ENCODE data around the gene WDR53.
"Not testable (repeated sequence)": the region's sequence is repeated elsewhere in the genome, so short reads cannot be mapped to it uniquely, and the experiment has no call there.

The WDR53 gene

DNA sequence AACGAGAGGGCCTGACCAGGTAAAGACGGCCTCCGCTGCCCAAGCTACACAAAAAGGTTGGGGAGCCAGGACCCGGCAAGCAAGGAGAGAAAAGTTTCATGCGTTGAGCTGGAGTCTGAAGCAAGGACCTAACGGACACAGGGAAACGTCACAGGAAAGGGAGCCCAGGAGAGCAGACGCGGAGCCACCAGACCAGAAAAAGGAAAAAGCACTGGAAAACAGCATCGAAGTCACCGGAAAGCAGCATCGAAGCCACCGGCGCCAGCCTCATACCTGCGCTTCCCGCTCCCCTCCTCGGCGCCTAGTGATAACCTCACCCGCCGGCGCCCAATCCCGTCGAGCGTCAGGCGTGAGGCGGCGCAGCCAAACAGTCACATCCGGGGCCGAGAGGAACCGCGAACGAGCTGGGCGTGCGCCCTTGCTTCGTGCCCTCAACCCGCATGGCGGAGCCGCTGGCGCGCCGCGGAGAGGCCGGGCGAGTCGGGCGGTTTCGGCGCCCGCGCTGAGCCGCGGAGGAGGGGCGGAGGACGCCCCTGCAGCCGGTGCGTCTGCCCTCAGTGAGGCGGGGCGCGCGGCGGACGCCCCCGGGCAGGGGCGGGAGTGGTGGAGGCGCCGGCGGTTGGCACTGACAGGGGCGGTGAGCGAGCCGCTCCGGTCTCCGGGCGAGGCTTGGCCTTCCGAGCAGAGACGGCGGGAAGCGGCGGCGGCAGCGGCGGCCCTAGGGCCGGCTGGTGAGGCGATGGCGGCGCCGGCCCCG lies at the start of gene WDR53, which contains the start of gene FBXO45:
Gene WDR53 (minus strand): TSS at position 309 of the 757 bp plus-strand sequence. CDS start 7,079 bp downstream, outside the sequence.
Gene FBXO45 (plus strand): TSS at position 415 of the 757 bp plus-strand sequence. CDS start 325 bp downstream, at position 740.
- Histone ChIP-seq H3K9me3 (ENCODE audit: control insufficient read depth, insufficient read depth, low read length) (no peaks in the 10 kb centered on the region), H3K4me1 (ENCODE audit: control insufficient read depth, insufficient read depth, low read length) (peaks cover 6% of the 10 kb centered on the region), H3K4me3 (ENCODE audit: low read depth, low read length) (peak within 1 kb of the TSS; percentile 100), H3K9ac (ENCODE audit: low read depth, low read length) (peak within 1 kb of the TSS; percentile 93), H3K27me3 (ENCODE audit: control insufficient read depth, insufficient read depth, low read length) (no peaks in the 10 kb centered on the region), H3K36me3 (ENCODE audit: control insufficient read depth, insufficient read depth, low read length) (peaks cover 6% of the 10 kb centered on the region)

- peaks cover 6% of the 10 kb centered on the region for H3K4me1 ChIP-seq (ENCODE audit: control insufficient read depth, insufficient read depth, low read length)
- no peak overlapping the region for H3K4me3 ChIP-seq (ENCODE audit: low read depth, low read length)
- H3K9me3 ChIP-seq (ENCODE audit: control insufficient read depth, insufficient read depth, low read length) = no peaks in the 10 kb centered on the region
- H3K36me3 ChIP-seq (ENCODE audit: control insufficient read depth, insufficient read depth, low read length) = no peaks in the 10 kb centered on the region
- no peak overlapping the region for H3K9ac ChIP-seq (ENCODE audit: low read depth, low read length)
- H3K27me3 ChIP-seq (ENCODE audit: control insufficient read depth, insufficient read depth, low read length) = no peaks in the 10 kb centered on the region
These were observed 48.9 kb upstream of the WDR53 start for GRCh38 chr3:196617256-196617655.

- H3K36me3 ChIP-seq (ENCODE audit: control insufficient read depth, insufficient read depth, low read length); H3K4me3 ChIP-seq (ENCODE audit: low read depth, low read length); H3K9me3 ChIP-seq (ENCODE audit: control insufficient read depth, insufficient read depth, low read length); H3K9ac ChIP-seq (ENCODE audit: low read depth, low read length); H3K27me3 ChIP-seq (ENCODE audit: control insufficient read depth, insufficient read depth, low read length); H3K4me1 ChIP-seq (ENCODE audit: control insufficient read depth, insufficient read depth, low read length): not testable (repeated sequence)
These were observed 46.9 kb upstream of the WDR53 start for GRCh38 chr3:196615234-196615633.

- H3K9ac ChIP-seq (ENCODE audit: low read depth, low read length) = peak overlapping the region; percentile 58
These were observed 43.6 kb upstream of the WDR53 start for GRCh38 chr3:196611761-196612483.

DNA sequence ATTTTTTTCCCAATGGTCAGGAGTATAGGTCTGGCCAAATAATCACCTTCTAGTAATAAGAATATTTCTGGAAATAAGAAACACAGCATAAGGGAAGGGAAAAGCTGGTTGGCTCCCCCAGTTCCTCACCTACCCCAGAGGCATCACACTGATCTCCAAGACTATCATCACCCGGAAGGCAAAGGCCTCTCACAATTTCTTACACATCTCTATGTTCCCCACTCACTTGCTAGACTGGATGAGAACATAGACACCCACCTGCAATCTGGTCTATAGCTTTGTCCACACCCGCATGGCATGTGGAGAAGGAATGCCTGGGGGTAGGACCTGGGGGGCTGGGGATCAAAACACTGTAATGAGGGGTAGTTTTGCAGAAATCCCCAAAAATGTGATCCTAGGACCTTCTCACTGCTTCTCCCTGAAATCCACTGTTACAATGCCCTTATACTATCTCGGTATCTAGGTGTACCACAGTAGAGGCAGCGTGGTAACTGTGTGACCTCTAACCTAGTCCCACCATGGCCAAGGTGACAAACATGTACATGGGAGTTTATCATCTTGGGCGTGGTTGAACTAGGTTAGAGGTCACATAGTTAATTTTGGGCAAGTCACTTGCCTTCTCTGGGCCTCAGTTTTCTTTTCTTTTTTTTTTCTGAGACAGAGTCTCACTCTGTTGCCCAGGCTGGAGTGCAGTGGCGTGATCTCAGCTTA lies 41.6 kb upstream of the WDR53 start:
- Histone ChIP-seq H3K27me3 (ENCODE audit: control insufficient read depth, insufficient read depth, low read length) (no peaks in the 10 kb centered on the region), H3K9ac (ENCODE audit: low read depth, low read length) (peak overlapping the region; percentile 17), H3K9me3 (ENCODE audit: control insufficient read depth, insufficient read depth, low read length) (no peaks in the 10 kb centered on the region), H3K4me3 (ENCODE audit: low read depth, low read length) (no peak overlapping the region), H3K4me1 (ENCODE audit: control insufficient read depth, insufficient read depth, low read length) (no peaks in the 10 kb centered on the region), H3K36me3 (ENCODE audit: control insufficient read depth, insufficient read depth, low read length) (no peaks in the 10 kb centered on the region)

More at GRCh38 chr3:196611761-196612483, 43.6 kb upstream of the WDR53 start:
- no peaks in the 10 kb centered on the region for H3K27me3 ChIP-seq (ENCODE audit: control insufficient read depth, insufficient read depth, low read length)
- no peaks in the 10 kb centered on the region for H3K36me3 ChIP-seq (ENCODE audit: control insufficient read depth, insufficient read depth, low read length)
- no peaks in the 10 kb centered on the region for H3K9me3 ChIP-seq (ENCODE audit: control insufficient read depth, insufficient read depth, low read length)
- no peak overlapping the region for H3K4me3 ChIP-seq (ENCODE audit: low read depth, low read length)
- no peaks in the 10 kb centered on the region for H3K4me1 ChIP-seq (ENCODE audit: control insufficient read depth, insufficient read depth, low read length)

GRCh38 chr3:196609343-196609775 lies 41.0 kb upstream of the WDR53 start:
- H3K27me3 ChIP-seq (ENCODE audit: control insufficient read depth, insufficient read depth, low read length) = no peaks in the 10 kb centered on the region
- H3K4me3 ChIP-seq (ENCODE audit: low read depth, low read length) = no peak overlapping the region
- no peaks in the 10 kb centered on the region for H3K36me3 ChIP-seq (ENCODE audit: control insufficient read depth, insufficient read depth, low read length)
- no peaks in the 10 kb centered on the region for H3K9me3 ChIP-seq (ENCODE audit: control insufficient read depth, insufficient read depth, low read length)
- no peak overlapping the region for H3K9ac ChIP-seq (ENCODE audit: low read depth, low read length)
- no peaks in the 10 kb centered on the region for H3K4me1 ChIP-seq (ENCODE audit: control insufficient read depth, insufficient read depth, low read length)

DNA sequence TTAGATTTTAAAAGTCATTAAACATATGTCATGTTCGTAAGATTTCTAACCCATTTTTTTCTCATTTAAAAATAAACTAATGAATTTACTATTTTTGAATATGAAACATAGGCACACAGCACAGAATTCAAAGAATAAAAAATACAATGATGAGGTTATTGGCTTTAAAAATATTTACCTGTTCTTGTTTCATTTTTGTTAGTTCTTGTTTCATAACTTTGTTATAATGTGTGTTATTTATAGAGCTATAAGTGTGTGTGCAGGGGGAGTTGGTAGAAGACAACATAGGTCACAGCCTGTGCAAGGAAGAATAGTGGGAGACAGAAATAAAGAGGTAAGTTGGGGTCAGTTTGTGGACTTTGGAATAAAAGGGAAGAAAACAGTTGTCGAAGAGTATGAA lies 40.3 kb upstream of the WDR53 start:
- no peak overlapping the region for H3K4me3 ChIP-seq (ENCODE audit: low read depth, low read length)

DNA sequence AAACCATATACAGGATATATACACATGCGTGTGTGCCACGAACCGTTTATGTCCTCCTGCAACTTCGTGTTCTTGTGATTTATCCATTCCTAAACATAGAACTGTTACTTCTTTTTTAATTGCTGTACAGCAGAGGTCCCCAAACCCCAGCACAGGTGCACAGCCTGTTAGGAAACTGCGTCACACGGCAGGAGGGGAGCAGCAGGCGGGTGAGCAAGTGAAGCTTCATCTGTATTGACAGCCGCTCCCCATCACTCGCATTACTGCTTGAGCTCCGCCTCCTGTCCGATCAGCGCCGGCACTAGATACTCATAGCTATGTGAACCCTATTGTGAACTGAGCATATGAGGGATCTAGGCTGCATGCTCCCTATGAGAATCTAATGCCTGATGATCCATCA lies 36.2 kb upstream of the WDR53 start:
- no peaks in the 10 kb centered on the region for H3K36me3 ChIP-seq (ENCODE audit: control insufficient read depth, insufficient read depth, low read length)
- no peak overlapping the region for H3K9ac ChIP-seq (ENCODE audit: low read depth, low read length)
- H3K4me1 ChIP-seq (ENCODE audit: control insufficient read depth, insufficient read depth, low read length) = no peaks in the 10 kb centered on the region
- no peaks in the 10 kb centered on the region for H3K27me3 ChIP-seq (ENCODE audit: control insufficient read depth, insufficient read depth, low read length)
- H3K4me3 ChIP-seq (ENCODE audit: low read depth, low read length) = no peak overlapping the region
- no peaks in the 10 kb centered on the region for H3K9me3 ChIP-seq (ENCODE audit: control insufficient read depth, insufficient read depth, low read length)

More for the DNA sequence above, 40.3 kb upstream of the WDR53 start:
- Histone ChIP-seq H3K36me3 (ENCODE audit: control insufficient read depth, insufficient read depth, low read length) (no peaks in the 10 kb centered on the region), H3K4me1 (ENCODE audit: control insufficient read depth, insufficient read depth, low read length) (no peaks in the 10 kb centered on the region), H3K9me3 (ENCODE audit: control insufficient read depth, insufficient read depth, low read length) (no peaks in the 10 kb centered on the region), H3K9ac (ENCODE audit: low read depth, low read length) (no peak overlapping the region), H3K27me3 (ENCODE audit: control insufficient read depth, insufficient read depth, low read length) (no peaks in the 10 kb centered on the region)

DNA sequence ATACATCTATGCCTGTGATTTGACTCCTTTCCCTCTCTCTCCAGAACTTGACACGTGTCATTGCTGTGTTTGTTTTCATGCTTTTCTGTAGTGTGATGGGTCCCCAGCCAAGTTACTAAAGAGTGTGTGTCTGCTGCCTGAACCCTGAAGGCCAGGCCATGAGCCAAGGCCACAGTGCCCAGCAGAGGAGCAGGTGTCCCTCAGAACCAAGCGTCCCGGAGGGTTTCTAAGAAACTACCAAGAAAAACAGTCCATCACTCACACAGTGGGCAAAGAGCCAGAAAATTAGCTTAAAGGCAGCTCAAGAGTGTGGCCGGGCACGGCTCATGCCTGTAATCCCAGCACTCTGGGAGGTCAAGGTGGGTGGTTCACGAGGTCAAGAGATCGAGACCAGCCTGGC lies 35.3 kb upstream of the WDR53 start:
- Histone ChIP-seq H3K36me3 (ENCODE audit: control insufficient read depth, insufficient read depth, low read length) (no peaks in the 10 kb centered on the region), H3K27me3 (ENCODE audit: control insufficient read depth, insufficient read depth, low read length) (no peaks in the 10 kb centered on the region), H3K9me3 (ENCODE audit: control insufficient read depth, insufficient read depth, low read length) (no peaks in the 10 kb centered on the region), H3K4me1 (ENCODE audit: control insufficient read depth, insufficient read depth, low read length) (no peaks in the 10 kb centered on the region), H3K9ac (ENCODE audit: low read depth, low read length) (no peak overlapping the region), H3K4me3 (ENCODE audit: low read depth, low read length) (no peak overlapping the region)

- Histone ChIP-seq H3K4me3 (ENCODE audit: low read depth, low read length) (no peak overlapping the region), H3K9me3 (ENCODE audit: control insufficient read depth, insufficient read depth, low read length) (no peaks in the 10 kb centered on the region), H3K9ac (ENCODE audit: low read depth, low read length) (no peak overlapping the region), H3K36me3 (ENCODE audit: control insufficient read depth, insufficient read depth, low read length) (no peaks in the 10 kb centered on the region), H3K4me1 (ENCODE audit: control insufficient read depth, insufficient read depth, low read length) (no peaks in the 10 kb centered on the region), H3K27me3 (ENCODE audit: control insufficient read depth, insufficient read depth, low read length) (no peaks in the 10 kb centered on the region)
These were observed 34.3 kb upstream of the WDR53 start for GRCh38 chr3:196602673-196603072.

- no peaks in the 10 kb centered on the region for H3K36me3 ChIP-seq (ENCODE audit: control insufficient read depth, insufficient read depth, low read length)
- no peaks in the 10 kb centered on the region for H3K9me3 ChIP-seq (ENCODE audit: control insufficient read depth, insufficient read depth, low read length)
- no peak overlapping the region for H3K4me3 ChIP-seq (ENCODE audit: low read depth, low read length)
- no peak overlapping the region for H3K9ac ChIP-seq (ENCODE audit: low read depth, low read length)
- no peaks in the 10 kb centered on the region for H3K27me3 ChIP-seq (ENCODE audit: control insufficient read depth, insufficient read depth, low read length)
- no peaks in the 10 kb centered on the region for H3K4me1 ChIP-seq (ENCODE audit: control insufficient read depth, insufficient read depth, low read length)
These were observed 32.0 kb upstream of the WDR53 start for GRCh38 chr3:196600359-196600758.

Measured in iPS-15b (cell line).